Inflammatory macrophage treated with lipopolysaccharide for 4 hours (primary cell): Measurements from ENCODE around the gene POLR3GL.
"Not testable (repeated sequence)": the region's sequence is repeated elsewhere in the genome, so short reads cannot be mapped to it uniquely, and the experiment has no call there.

Source experiments
- DNase-seq: peaks from one replicate; pipeline ENCODE4 v3.0.0-alpha.2; 2020

POLR3GL gene

GRCh38 chr1:146021622-146022402 lies 57.3 kb downstream of the POLR3GL start, which contains the start of gene HJV:
Gene HJV, minus strand, starts transcription at chr1:146021735. Its CDS starts 1,504 bp downstream, at chr1:146020231.
- DNase-seq: no peak

- DNase-seq: no peak
Observed at GRCh38 chr1:146022403-146023127, 58.1 kb downstream of the POLR3GL start.

GRCh38 chr1:146025787-146026495 lies 61.5 kb downstream of the POLR3GL start:
- not testable (repeated sequence) for DNase-seq

GRCh38 chr1:146026650-146027049 lies 62.2 kb downstream of the POLR3GL start:
- not testable (repeated sequence) for DNase-seq
